Ecto neural progenitor cell (in vitro differentiated cells): Measurements from ENCODE around the gene RAPGEF5.
"Not testable (repeated sequence)": the region's sequence is repeated elsewhere in the genome, so short reads cannot be mapped to it uniquely, and the experiment has no call there.

Experiments
- DNase-seq: peaks from one replicate; pipeline ENCODE4 v3.0.0-alpha.2; 2018; ENCODE audit warnings: low spot score

RAPGEF5 gene

GRCh38 chr7:22117222-22117621 is 239.7 kb downstream of the RAPGEF5 start:
- no peak for DNase-seq

- DNase-seq = no peak
Measured at GRCh38 chr7:22116451-22117030, 240.4 kb downstream of the RAPGEF5 start.

- no peak for DNase-seq
Measured at GRCh38 chr7:22115689-22116088, 241.3 kb downstream of the RAPGEF5 start.

GRCh38 chr7:22114440-22114981 is 242.4 kb downstream of the RAPGEF5 start:
- DNase-seq = no peak

GRCh38 chr7:22113041-22113440 is 243.9 kb downstream of the RAPGEF5 start:
- no peak for DNase-seq

GRCh38 chr7:22111661-22112060 is 245.3 kb downstream of the RAPGEF5 start:
- no peak for DNase-seq

- no peak for DNase-seq
Measured at GRCh38 chr7:22110881-22111280, 246.1 kb downstream of the RAPGEF5 start.

- DNase-seq = peak; percentile 77
Measured at GRCh38 chr7:22110227-22110839, 246.6 kb downstream of the RAPGEF5 start.

- no peak for DNase-seq
Measured at GRCh38 chr7:22109761-22110160, 247.2 kb downstream of the RAPGEF5 start.

- DNase-seq = no peak
Measured at GRCh38 chr7:22108151-22108845, 248.7 kb downstream of the RAPGEF5 start.

GRCh38 chr7:22105550-22105949 is 251.4 kb downstream of the RAPGEF5 start:
- DNase-seq = no peak

GRCh38 chr7:22094413-22095342 is 262.3 kb downstream of the RAPGEF5 start:
- DNase-seq = no peak

- no peak for DNase-seq
Measured at GRCh38 chr7:22093936-22094335, 263.0 kb downstream of the RAPGEF5 start.

- no peak for DNase-seq
Measured at GRCh38 chr7:22093001-22093400, 264.0 kb downstream of the RAPGEF5 start.

GRCh38 chr7:22090958-22091525 is 265.9 kb downstream of the RAPGEF5 start:
- DNase-seq = not testable (repeated sequence)

GRCh38 chr7:22090512-22090911 is 266.4 kb downstream of the RAPGEF5 start:
- DNase-seq = no peak

- DNase-seq = no peak
Measured at GRCh38 chr7:22090107-22090506, 266.8 kb downstream of the RAPGEF5 start.

GRCh38 chr7:22088827-22089226 is 268.1 kb downstream of the RAPGEF5 start:
- no peak for DNase-seq

- no peak for DNase-seq
Measured at GRCh38 chr7:22087861-22088260, 269.1 kb downstream of the RAPGEF5 start.

- DNase-seq = no peak
Measured at GRCh38 chr7:22083704-22084240, 273.2 kb downstream of the RAPGEF5 start.
